AG08395 (cell line): ENCODE data around the gene PAGE5.

Source experiments
- DNase-seq: peaks from one replicate; pipeline ENCODE4 v3.0.0; 2012; ENCODE audit warnings: mixed read lengths, low spot score

PAGE5 gene, protein sequence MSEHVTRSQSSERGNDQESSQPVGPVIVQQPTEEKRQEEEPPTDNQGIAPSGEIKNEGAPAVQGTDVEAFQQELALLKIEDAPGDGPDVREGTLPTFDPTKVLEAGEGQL

DNA sequence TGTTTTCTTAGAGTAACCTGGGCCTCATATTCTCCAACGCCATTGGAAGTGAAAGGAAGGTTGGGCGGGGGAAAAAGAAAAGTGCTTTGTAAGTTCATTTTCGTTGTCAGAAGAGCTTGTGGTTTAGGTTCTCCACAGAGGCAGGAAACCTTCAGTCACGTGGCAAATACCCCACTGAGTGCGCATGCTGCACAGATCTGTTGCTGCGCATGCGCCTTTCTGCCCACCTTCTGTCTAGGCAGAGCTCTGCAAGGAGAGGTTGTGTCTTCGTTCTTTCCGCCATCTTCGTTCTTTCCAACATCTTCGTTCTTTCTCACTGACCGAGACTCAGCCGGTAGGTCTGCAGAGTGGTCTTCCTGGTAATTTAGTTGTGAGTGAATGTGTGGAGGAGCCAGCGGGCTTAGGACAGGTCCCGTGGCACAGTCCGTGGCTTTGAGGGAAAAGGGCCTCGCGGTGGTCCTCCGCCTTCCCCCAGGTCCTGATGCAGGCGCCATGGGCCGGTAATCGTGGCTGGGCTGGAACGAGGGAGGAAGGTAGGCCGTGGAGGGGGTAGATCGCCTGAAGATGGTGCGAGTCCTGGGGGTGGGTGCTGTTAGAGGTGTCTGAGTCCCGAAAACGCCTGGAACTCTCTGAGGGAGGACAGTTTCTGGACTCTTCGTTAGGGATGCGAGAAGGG is at the start of gene PAGE5:
Gene PAGE5 (plus strand): TSS at position 228 of the 676 bp plus-strand sequence. CDS start 1,037 bp downstream, outside the sequence.
- DNase-seq = no peak

DNA sequence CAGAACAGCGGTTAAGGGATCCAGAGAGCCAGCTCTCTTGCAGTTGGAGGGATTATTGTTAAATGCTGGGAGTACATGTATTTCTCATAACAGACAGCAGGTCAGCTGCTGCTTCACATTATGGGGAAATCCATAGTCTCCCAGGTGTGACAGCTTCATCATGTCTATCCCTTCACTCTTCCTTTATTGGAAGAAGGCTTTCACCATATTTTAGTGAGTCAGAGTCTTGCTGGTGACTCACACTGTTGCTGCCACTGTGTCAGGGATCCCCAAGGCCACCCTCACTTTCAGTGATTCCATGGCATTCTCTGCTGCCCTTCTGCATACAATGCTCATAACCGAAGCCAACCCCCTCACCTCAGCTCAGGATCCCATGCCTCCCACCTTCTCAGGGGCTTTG is 32.9 kb upstream of the PAGE5 start:
- no peak for DNase-seq

DNA sequence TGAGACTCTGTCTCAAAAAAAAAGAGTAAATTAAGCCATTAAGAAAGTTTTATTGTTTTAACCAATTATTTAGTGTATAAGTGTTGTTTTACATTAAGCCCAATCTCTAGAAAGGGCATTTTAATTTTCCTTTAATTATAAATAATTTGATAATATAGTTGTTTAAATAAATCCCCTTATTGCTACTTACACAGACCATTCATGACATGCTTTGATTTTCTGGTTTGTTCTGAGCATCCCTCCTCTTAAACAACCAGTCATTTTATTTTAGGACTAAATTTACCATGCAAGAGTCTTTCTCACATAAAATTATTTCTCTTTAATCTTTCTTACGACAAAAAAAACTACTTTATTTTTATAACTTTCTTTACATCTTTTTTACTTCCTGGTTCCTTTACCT is 23.5 kb upstream of the PAGE5 start:
- no peak for DNase-seq

DNA sequence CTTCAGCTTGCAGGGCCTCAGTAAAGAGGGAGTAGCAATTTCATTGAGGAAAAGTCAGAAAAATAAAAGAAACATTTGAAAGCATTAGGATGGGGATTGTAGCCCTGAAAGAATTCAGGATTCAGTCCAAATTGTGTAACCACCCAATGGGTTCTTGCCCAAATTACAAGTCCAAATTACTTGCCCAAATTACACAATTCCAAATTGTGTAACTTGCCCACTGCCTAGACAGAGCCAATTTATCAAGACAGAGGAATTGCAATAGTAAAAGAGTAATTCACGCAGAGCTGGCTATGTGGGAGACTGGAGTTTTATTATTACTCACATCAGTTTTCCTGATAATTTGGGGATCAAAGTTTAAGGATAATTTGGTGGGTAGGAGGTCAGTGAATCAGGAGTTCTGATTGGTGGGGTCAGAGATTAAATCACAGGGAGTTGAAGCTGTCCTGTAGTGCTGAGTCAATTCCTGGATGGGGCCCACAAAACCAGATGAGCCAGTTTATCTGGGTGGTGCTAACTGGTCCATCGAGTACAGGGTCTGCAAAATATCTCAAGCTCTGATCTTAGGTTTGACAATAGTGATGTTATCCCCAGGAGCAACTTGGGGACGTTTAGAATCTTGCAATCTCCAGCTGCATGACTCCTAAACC is 18.1 kb upstream of the PAGE5 start:
- DNase-seq = no peak

DNA sequence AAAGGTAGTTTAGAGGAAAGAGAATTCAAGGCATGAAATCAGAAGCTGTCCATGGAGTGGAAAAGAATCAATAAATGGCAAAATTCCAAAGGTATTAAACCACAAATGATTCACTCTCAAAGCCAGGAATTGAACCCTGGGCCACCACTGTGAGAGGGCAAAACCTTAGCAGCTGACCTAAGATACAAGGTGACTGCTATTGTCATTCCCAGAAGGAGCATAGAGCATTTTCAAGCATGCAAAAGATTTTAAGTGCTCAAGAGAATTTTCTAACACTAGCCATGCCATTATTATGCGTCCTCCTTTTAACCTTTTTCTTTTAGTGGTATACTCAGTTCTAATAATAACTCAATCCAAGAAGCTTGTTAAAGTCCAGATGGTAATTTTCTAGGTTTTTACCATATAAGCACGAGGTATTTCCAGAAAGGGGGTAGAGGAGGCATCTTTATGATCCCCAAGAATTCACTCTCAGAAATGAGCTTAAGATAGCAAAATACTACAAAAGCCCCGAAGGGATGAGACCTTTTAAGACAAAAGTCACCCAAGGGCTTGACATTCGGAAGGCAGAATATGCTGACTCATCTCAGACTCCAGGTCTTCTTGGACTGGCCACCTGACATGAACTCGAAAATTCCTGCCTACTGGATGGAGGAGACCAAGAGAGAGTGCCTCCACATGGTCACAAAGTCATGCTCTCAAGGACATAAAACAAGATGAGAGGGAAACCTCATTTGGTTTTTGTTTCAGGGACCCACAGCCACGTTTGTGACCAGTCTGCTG is 13.8 kb upstream of the PAGE5 start:
- no peak for DNase-seq

DNA sequence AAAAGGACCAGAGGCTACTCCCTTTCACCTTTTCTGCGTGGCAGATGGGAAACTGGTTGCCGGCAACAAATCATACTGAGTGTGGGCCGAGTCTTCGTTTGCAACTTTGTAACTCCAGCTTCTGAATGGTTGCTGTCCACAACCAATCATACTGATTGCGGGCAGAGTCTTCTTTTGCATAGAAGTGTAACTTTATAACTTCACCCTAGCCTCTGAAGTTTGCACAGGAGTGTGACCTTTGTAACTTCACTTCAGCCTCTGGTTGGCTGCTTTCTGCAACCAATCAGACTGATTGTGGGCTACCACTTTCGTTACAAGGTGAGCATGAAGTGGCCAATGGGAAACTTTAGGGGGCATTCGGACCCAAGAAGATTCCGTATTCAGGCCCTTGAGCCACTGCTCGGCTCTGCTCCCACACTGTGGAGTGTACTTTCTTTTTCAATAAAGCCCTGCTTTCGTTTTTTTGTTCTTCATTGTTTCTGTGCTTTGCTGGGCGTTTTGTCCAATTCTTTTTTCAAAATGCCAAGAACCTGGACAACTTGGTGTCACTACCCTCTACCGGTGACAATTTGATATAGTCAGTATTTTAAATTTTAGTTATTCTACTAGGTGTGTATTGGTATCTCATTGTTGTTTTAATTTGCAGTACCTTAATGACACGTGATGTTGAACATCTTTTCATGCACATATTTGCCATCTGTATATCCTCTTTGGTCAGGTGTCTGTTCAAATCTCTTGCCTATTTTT is 9.0 kb upstream of the PAGE5 start:
- DNase-seq = no peak

DNA sequence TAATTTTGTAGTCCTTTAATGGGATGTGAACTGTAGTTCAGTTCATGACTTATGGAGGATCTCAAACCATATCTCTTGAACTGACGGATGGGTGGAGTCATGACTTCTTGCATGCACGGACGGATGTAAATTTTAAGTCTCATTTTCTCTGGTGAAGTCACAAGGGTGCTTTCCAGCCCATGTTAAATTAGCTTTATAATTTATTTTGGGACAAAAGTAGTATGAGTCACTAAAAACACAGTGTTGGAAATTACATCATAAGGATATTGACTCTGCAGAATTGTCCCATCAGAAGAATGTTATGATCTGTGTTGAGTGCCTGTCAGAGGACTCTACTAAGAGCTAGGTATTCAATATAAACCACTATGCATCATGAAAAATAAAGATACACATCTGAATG is 6.8 kb upstream of the PAGE5 start:
- DNase-seq = no peak

DNA sequence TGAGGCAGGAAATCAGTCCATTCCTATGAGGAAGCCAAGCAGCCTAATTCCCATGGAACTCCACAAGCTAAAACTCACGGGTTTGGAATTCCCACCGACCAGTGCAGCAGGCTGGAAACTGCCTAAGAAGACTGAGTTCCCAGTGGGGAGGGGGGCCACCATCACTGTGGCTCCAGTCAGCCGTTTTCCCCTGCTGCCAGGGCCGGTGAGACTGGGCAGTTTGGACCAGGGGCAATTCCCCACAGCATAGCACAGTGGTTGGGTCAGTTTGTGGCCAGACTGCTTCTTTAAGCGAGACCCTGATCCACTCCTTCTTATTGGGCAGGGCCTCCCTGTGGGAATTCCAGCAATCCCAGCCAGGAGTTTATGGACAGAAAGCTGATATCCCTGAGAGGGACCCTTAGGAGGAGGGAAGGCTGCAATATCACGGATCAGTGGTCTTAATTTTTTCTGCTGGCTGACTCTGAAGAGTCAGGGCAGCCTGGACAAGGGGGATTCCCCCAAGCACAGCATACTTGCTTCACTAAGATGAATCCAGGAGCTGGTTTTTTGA is 20.7 kb downstream of the PAGE5 start:
- no peak for DNase-seq

DNA sequence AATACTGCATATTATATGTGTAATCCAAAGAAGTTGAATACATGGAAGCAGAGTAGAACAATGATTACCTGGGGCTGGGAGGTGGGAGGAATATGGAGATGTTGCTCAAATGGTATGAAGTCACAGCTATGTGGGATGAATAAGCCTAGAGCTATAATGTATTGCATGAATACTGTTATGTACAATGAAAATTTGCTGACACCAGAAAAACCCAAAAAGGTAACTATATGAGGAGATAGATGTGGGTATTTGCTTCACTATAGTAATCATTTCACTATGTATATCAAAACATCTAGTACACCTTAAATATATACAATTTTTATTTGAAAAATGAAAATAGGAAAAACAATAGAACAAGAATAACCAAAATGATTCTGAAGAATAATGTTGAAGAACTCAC is 33.4 kb downstream of the PAGE5 start:
- no peak for DNase-seq

DNA sequence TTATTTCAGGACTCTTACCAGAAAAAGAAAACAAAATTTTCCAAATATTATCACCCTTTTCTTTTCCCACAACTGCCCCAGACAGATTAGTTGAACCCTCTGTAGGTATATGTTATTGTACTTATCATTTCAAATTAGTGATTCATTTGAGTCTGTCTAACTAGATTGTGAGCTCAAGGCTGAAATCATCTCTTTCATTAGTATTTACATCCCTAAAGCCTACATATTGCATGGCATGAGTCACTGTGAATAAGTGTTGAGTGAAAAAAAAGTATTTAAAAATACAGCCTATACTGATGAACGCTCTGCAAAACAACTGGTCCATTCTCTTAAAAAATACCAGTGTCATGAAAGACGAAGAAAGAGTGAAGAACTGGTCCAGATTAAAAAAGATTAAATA is 40.7 kb downstream of the PAGE5 start:
- no peak for DNase-seq

DNA sequence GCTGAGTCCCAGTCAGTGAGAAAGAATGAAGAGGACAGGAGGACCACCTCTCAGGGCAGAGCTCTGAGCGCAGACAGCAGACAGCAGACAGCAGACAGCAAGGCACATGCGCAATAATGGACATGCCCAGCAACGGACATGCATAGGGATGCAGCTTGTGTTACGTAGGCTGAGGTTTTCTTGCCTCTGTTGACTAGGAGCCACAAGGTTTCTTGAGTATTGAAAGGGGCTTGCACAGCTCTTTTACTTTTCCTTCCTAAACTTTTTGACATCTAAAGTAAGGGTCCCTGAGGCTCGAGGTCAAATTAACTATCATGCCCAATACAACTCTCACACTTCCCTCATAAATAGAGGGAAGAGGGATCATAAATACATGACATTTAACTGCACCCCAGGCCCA is 44.7 kb downstream of the PAGE5 start, which contains the start of gene PAGE3:
Gene PAGE3 (minus strand): TSS at position 101 of the 400 bp plus-strand sequence. CDS start 1,013 bp downstream, outside the sequence.
- DNase-seq = no peak
